HG03045 (cell line): ENCODE data around the gene SMURF1.

Source experiments
- ATAC-seq: cut with Tn5 transposase; IDR thresholded peaks from one replicate; pipeline ENCODE4 v1.9.1; 2021; ENCODE audit warnings: mild to moderate bottlenecking, moderate library complexity; ENCODE audit not compliant: unreplicated experiment

SMURF1 gene

DNA sequence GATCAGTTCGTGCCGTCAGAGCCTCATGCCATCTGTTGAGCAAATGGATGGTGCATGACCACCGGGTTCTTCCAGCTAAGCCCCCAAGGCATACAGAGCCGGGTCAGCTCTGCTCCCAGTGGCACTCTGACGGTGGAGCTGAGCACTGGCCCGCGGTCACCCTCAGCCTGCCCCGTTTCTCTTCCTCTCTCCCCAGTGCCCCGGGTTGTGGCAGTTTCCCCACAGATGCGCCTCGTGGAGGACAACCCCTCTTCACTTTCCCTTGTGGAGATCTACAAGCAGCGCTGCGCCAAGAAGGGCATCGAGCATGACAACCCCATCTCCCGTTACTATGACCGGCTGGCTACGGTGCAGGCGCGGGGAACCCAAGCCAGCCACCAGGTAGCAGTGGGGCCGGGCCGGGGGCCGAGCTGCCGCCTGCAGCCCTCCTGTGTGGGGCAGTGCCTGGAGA, 135.7 kb downstream of the SMURF1 start:
- no peak for ATAC-seq

DNA sequence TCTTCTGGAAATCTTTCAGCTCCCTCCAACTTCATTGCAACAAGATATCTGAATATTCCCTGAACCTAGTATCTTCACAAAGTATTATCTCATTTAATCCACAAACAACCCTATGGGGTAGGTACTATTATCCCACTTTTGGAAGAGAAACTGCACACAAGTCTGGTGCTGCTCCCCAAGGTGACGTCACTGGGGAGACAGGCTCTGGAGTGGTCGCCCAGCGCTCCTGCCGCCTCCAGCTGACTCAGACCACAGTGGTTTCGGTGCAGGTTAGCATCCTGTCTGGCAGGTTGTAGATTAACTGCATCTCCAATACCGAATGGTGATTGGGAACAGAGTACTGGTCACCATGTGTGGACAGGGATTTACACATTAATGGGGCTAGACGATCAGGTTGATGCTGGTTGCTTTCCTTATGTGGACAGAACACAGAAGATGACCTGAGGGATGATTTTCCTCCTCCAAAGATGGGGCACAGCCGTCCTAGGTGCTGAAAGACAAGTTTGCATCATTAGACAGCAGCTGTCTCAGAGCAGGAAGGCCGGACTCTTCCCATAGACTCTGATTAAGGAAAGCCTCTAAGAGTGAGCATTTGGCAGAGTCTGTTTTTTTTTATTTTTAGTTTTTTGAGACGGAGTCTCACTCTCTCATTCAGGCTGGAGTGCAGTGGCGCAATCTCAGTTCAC, 137.0 kb downstream of the SMURF1 start:
- ATAC-seq: no peak

GRCh38 chr7:99005776-99006175, 138.1 kb downstream of the SMURF1 start:
- ATAC-seq: no peak

DNA sequence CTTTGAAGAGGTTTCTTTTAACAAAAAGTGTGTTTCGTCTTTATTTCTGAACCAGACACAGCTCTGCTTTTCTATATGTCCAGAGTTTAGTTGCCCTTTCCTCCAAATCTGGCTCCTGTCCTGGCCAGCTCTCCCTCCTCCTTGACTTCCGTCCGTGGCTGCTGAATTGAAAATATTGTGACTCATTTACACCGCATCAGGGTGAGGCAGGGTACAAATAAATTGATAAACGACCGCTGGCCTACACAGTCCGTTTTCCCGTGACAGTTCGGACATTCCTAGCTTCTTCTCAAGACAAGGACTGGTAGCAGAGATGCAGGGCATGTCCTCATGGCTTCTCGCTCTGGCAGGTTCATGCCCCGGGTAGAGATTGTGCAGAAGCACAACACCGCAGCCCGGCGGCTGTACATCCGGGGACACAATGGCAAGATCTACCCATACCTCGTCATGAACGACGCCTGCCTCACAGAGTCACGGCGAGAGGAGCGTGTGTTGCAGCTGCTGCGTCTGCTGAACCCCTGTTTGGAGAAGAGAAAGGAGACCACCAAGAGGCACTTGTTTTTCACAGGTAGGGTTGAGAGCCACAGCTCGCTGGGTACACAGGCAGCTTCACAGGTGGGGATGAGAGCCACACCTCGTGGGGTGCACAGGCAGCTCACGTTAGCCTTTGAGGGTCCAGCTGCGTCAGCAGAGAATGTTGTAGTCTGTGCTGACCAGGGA, 139.0 kb downstream of the SMURF1 start:
- ATAC-seq: no peak

DNA sequence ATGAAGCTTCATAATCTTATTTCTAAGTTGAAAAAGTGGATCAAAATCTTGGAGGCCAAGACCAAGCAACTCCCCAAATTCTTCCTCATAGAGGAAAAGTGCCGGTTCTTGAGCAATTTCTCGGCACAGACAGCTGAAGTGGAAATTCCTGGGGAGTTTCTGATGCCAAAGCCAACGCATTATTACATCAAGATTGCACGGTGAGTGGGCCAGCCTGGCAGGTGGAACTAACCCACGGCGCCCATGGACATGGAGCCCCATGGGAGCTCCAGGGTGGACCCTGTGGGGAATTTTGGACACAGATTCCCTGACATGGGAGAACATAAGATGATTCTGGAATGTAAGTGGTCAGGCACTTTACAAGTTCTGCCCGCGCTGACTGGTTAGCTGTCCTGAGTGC, 139.7 kb downstream of the SMURF1 start:
- ATAC-seq: no peak

GRCh38 chr7:99003419-99003818, 140.5 kb downstream of the SMURF1 start:
- ATAC-seq: no peak

GRCh38 chr7:99002827-99003212, 141.1 kb downstream of the SMURF1 start:
- no peak for ATAC-seq

GRCh38 chr7:99002148-99002826, 141.6 kb downstream of the SMURF1 start:
- ATAC-seq: no peak

DNA sequence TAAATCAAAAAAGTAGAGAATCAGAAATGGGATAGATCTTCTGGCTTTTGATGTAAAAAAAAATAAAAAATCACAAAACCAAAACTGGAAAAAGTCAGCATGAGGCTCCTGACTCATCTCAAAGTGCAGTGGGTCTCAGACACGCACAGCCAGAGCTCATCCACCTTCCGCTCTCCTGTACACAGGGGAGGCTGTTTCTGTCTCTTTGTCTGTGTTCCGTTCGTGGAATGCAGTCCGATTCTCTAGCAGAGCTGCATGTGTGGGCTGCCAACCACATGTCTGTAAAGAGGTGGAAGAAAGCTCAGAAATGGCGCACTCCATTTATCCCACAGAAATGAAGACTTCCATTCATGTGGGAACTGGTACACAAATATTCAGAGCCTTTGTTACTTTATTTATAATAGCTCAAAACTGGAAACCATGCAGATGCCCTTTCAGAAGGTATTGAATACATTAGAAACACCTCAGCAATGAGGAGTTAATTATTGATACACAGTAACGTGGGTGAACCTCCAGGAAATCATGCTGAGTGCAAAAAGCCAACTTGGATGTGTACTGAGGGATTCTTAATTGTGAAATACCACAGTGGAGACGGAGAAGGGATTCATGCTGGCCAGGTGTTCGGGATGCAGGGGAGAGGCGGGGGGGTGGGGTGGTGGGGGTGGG, 142.3 kb downstream of the SMURF1 start:
- no peak for ATAC-seq

GRCh38 chr7:99000904-99001465, 142.9 kb downstream of the SMURF1 start:
- no peak for ATAC-seq

DNA sequence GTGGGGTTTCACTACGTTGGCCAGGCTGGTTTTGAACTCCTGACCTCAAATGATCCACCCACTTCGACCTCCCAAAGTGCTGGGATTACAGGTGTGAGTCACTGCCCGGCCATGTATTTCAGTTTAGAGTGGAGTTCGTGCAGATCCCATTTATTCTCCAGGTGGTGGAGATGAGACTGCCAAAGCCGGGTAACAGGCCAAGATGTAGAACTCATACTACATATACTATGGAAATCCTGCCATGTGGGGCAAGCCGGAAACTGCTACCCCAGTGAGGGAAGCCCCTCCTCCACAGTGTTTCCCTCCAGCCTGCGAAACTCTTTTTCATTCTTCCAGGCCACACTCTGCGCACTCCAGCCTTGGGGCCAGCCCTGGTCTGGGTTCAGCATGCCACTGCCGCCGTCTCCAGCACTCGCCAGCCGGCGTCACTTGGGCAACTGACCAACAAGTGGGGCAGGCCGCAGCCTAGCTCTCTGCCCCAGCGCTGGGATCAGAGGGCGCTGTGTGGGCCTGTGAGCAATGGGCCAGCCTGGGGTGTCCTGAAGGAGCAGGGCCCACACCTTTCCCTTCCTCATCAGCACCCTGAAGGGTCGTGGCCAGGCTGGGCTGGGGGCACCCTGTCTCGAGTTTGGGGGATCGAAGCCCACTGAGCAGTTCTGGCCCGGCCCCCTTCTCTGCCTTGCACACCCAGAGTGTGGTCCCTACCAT, 143.6 kb downstream of the SMURF1 start:
- ATAC-seq: no peak

DNA sequence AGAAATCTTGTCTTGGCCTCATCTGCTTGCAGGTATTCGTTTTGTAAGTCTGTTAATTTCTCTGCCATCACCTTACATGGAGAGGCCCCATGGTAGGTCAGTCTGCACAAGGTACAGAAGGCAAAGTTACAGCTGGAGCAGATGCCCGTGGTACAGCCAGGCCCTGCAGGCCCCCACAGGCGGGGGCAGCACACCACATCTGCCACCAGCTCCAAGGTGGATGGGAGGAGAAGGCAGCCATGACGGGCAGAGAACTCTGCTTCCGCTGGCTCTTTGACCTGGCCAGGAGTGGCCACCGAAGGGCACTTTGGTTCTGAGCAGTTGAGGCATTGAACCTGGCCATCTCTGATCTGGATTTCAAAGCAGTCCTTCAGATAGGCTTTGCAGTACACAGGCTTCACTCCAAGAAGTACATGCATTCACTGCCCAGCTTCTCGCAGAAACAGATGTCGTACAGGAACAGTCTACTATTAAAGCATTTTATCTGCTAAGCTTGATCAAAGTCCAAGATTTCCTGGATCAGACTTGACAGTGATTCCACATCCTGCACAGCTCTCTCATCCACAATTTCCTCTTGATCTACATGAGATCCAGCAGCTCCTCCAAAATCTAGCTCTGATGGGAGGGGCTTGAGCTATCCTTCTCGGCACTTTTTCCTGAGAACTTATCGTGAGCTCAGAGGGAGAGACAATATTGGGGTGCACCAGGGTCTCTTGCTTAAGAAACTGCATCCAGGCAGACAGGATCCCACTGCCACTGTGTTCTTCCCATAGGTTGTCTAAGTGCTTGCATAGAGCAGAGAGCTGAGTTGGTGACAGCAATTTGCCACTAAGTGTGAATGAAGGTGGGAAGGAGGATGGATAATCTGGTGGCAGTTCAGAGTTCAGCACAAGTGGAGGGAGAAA, 144.8 kb downstream of the SMURF1 start:
- no peak for ATAC-seq

- ATAC-seq: no peak
Observed at GRCh38 chr7:98997846-98998245, 146.1 kb downstream of the SMURF1 start.

DNA sequence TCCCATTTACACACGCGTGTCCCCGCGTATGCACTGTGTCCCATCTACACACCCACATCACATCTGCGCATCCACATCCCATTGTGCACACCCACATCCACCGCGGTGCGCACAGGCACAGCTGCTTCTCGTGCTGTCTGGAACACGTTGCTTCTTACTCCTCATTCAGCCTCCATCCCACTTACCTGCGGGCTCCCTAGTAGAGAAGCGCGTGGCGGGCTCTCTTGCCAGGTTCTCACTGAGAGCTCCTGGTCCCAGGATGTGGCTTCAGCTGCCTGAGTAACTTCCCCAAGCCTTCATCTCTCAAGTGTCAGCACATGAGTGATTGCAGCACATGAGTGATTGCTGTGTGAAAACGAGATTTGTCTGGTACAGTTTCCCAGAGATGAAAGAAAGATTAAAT, 147.8 kb downstream of the SMURF1 start:
- ATAC-seq: no peak

- ATAC-seq: no peak
Observed at GRCh38 chr7:98995523-98996149, 148.3 kb downstream of the SMURF1 start.

DNA sequence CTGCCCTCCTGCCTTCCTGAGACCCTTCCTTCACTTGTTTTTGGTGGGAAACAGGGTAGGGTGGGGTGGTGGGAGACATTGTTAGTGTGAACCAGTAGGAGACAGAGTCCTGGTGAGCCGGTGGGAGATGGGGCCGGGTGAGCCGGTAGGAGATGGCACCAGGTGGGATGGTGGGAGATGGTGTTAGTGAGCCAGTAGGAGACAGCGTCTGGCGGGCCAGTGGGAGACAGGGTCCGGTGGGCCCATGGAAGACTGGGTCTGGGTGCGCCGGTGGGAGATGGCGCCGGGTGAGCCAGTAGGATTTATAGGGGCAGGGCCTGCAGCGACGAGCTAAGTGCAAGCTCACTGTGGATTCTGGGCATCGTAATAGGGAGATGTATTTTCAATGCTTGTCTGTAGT, 148.8 kb downstream of the SMURF1 start:
- no peak for ATAC-seq

DNA sequence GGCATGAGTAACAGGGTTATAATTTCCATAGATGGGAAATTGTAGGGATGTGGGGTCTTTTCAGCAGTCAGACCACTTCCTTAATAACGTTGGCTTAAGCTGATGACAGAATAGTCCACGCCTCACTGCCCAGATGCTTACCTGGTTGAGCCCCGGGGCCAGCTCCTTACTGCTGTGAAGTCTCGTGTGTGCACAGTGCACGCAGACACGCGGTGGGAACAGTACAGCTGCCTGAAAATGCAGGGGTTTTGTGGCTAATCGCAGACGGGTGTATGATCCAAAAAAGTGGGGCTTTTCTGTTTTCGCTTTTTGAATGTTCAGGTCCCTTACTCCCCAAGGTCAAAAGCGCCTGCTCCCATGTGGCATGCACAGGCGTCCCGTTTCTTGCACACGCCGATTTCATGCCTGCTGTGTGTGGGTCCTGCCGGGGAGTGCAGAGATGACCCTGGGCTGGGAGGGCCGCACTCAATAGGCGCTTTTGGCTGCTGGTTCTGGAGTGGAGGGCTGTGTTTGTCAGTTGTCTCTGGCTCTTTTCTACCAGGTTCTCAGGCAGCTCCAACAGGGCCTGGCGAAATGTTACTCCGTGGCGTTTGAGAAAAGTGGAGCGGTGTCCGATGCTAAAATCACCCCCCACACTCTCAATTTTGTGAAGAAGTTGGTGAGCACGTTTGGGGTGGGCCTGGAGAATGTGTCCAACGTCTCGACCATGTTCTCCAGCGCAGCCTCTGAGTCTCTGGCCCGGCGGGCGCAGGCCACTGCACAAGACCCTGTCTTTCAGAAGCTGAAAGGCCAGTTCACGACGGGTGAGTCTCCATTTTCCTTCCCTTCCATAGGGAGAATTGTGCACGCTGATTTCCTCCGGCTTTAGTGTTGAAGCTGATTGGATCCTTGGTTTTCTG, 149.6 kb downstream of the SMURF1 start:
- no peak for ATAC-seq
